Large intestine (tissue), 3 donors: ENCODE data around the gene FAR2. TPM values are rescaled to one million over a fixed set of nuclear protein-coding genes. Genes with fewer than 3 reads are reported as not detected.

ENCODE experiments used
- DNase-seq, 2 donors: peaks; one replicate each; pipeline versions ENCODE4 v3.0.0 to v3.0.0-alpha.2; 2013
- H3K27ac ChIP-seq: one replicate; pipeline ENCODE4 v1.5.1; 2013; ENCODE audit warnings: low read length
- H3K27me3 ChIP-seq: 2 replicates; pipeline ENCODE4 v1.6.1; 2013; ENCODE audit warnings: low read length; ENCODE audit not compliant: control insufficient read depth, insufficient read depth
- H3K36me3 ChIP-seq: 2 replicates; pipeline ENCODE4 v1.6.1; 2013; ENCODE audit warnings: low read length; ENCODE audit not compliant: control insufficient read depth, insufficient read depth
- H3K4me1 ChIP-seq: one replicate; pipeline ENCODE4 v1.6.1; 2013; ENCODE audit warnings: low read length; ENCODE audit not compliant: control insufficient read depth, insufficient read depth
- H3K4me3 ChIP-seq: one replicate; pipeline ENCODE4 v1.5.1; 2013; ENCODE audit warnings: low read length
- H3K9me3 ChIP-seq: one replicate; pipeline ENCODE4 v1.6.1; 2013; ENCODE audit warnings: mild to moderate bottlenecking, low read depth, low read length, moderate library complexity; ENCODE audit not compliant: control insufficient read depth
- WGBS: methylation state at CpG from one replicate; pipeline ENCODE4 v1.1.5; 2013; ENCODE audit warnings: low lambda C conversion rate; ENCODE audit not compliant: insufficient coverage; 5-methylcytosine and 5-hydroxymethylcytosine counted together
- polyA plus RNA-seq: library from polyadenylated mRNA; unstranded; fragments of 120-200 nt; gene quantifications from one replicate; pipeline ENCODE4 v1.2.1, GENCODE V29; 2013

The FAR2 gene
- polyA plus RNA-seq, 1 donor, result 18.1 TPM

GRCh38 chr12:29152223-29152868 is 3.3 kb downstream of the FAR2 start:
- peak in 1 of 2 donors; percentile 64 for DNase-seq
- Histone ChIP-seq H3K9me3 (no peaks in the 10 kb centered on the region), H3K27me3 (no peaks in the 10 kb centered on the region), H3K4me1 (peaks cover 12% of the 10 kb centered on the region), H3K36me3 (no peaks in the 10 kb centered on the region), H3K27ac (no peak overlapping the region), H3K4me3 (no peak overlapping the region)
- WGBS, result no CpG with 5 or more reads among the region's 1 CpG

- Histone ChIP-seq H3K9me3 (no peaks in the 10 kb centered on the region), H3K36me3 (no peaks in the 10 kb centered on the region), H3K27me3 (no peaks in the 10 kb centered on the region), H3K27ac (no peak overlapping the region), H3K4me3 (no peak overlapping the region), H3K4me1 (peaks cover 12% of the 10 kb centered on the region)
- WGBS, result 81% methylated on average over 2 of the region's 4 CpGs
- DNase-seq, result no peak
These were observed 4.0 kb downstream of the FAR2 start for GRCh38 chr12:29152981-29153630.

DNA sequence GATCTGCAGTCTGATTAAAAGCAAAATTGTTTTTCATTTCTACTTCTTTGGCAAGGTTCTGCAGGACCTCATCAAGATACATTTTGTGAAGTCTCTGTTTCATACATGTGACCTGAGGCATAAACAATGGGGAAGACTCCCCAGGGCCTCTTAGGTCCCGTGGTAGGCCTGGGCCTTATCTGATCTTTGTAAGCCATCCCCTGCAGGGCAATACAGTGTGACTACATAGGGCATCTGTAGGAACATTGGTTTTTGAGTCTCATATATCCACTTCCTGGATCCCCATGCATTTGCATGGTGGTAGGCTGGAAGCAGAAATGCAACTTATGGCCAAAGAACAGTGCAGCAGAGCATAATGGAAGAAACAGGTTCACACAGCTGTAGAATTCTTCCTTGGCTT is 6.0 kb downstream of the FAR2 start:
- Histone ChIP-seq H3K36me3 (no peaks in the 10 kb centered on the region), H3K27me3 (no peaks in the 10 kb centered on the region), H3K4me1 (peaks cover 12% of the 10 kb centered on the region), H3K27ac (peak overlapping the region; percentile 67), H3K9me3 (no peaks in the 10 kb centered on the region), H3K4me3 (no peak overlapping the region)
- peak; percentile 45 to 67 for DNase-seq
- WGBS, result no CpG with 5 or more reads among the region's 1 CpG

- no peaks in the 10 kb centered on the region for H3K9me3 ChIP-seq
- no peak overlapping the region for H3K27ac ChIP-seq
- no peaks in the 10 kb centered on the region for H3K36me3 ChIP-seq
- peaks cover 10% of the 10 kb centered on the region for H3K4me1 ChIP-seq
- no peaks in the 10 kb centered on the region for H3K27me3 ChIP-seq
- H3K4me3 ChIP-seq, result no peak overlapping the region
- no CpG with 5 or more reads among the region's 1 CpG for WGBS
- no peak for DNase-seq
These were observed 8.4 kb downstream of the FAR2 start for GRCh38 chr12:29157486-29157946.

GRCh38 chr12:29158115-29158763 is 9.2 kb downstream of the FAR2 start:
- no CpG with 5 or more reads among the region's 2 CpGs for WGBS
- Histone ChIP-seq H3K36me3 (no peaks in the 10 kb centered on the region), H3K4me1 (peaks cover 5% of the 10 kb centered on the region), H3K27ac (no peak overlapping the region), H3K9me3 (no peaks in the 10 kb centered on the region), H3K27me3 (no peaks in the 10 kb centered on the region), H3K4me3 (no peak overlapping the region)
- DNase-seq, result no peak

DNA sequence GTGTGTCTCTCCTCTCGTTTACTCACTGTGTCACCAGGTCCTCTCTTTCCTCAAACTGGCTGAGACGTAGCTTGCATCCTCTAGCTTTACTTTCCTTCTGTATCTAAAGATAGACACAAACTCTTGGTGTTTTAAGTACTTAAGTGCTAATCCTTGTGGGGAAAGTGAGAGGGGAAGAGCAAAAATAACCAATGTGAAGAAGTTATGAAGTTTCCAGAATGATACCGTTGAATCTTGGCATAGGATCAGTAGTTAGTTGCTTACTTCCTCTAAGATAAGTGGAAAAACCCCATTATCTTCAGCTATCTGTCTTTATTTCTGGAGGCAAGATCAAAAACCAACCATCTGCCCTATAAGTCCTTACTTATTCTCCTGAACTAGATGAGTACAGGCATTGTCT is 10.6 kb downstream of the FAR2 start:
- WGBS, result 100% methylated on average over 1 of the region's 3 CpGs
- H3K9me3 ChIP-seq, result no peaks in the 10 kb centered on the region
- H3K4me3 ChIP-seq, result no peak overlapping the region
- no peak for DNase-seq
- no peak overlapping the region for H3K27ac ChIP-seq
- no peaks in the 10 kb centered on the region for H3K27me3 ChIP-seq
- no peaks in the 10 kb centered on the region for H3K36me3 ChIP-seq
- peaks cover 15% of the 10 kb centered on the region for H3K4me1 ChIP-seq

DNA sequence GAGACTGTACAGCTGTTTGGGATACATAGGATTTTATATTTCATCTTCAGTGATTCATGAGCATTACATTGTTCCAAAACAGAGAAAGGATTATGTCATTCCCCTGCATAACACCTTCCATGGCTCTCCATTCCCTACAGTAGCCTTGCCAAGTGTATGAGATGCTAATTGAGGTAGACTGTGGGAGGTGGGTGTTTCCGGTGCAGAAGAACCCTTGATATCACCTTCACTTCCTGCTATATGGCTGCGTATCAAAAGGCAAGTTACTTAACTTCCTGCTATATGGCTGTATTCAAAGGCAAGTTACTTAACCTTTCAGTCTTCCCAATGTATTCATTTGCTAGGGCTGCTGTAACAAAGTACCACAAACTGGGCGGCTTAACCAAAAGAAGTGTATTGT is 11.2 kb downstream of the FAR2 start:
- Histone ChIP-seq H3K4me1 (peaks cover 15% of the 10 kb centered on the region), H3K27ac (no peak overlapping the region), H3K27me3 (no peaks in the 10 kb centered on the region), H3K4me3 (no peak overlapping the region), H3K9me3 (no peaks in the 10 kb centered on the region), H3K36me3 (no peaks in the 10 kb centered on the region)
- no peak for DNase-seq
- no CpG with 5 or more reads among the region's 3 CpGs for WGBS

GRCh38 chr12:29163146-29163545 is 14.1 kb downstream of the FAR2 start:
- DNase-seq, result no peak
- H3K27ac ChIP-seq, result no peak overlapping the region
- H3K36me3 ChIP-seq, result no peaks in the 10 kb centered on the region
- H3K9me3 ChIP-seq, result no peaks in the 10 kb centered on the region
- H3K4me1 ChIP-seq, result peaks cover 33% of the 10 kb centered on the region
- no peaks in the 10 kb centered on the region for H3K27me3 ChIP-seq
- no peak overlapping the region for H3K4me3 ChIP-seq
- WGBS, result no CpG with 5 or more reads among the region's 4 CpGs

GRCh38 chr12:29164477-29165393 is 15.7 kb downstream of the FAR2 start:
- H3K27ac ChIP-seq, result peak overlapping the region; percentile 82
- peak; percentile 61 to 87 for DNase-seq
- H3K9me3 ChIP-seq, result no peaks in the 10 kb centered on the region
- H3K36me3 ChIP-seq, result no peaks in the 10 kb centered on the region
- peaks cover 45% of the 10 kb centered on the region for H3K4me1 ChIP-seq
- no peaks in the 10 kb centered on the region for H3K27me3 ChIP-seq
- WGBS, result 60% methylated on average over 1 of the region's 7 CpGs
- no peak overlapping the region for H3K4me3 ChIP-seq

- Histone ChIP-seq H3K9me3 (peaks cover 8% of the 10 kb centered on the region), H3K27ac (peak overlapping the region; percentile 81), H3K36me3 (peaks cover 7% of the 10 kb centered on the region), H3K4me3 (no peak overlapping the region), H3K27me3 (no peaks in the 10 kb centered on the region), H3K4me1 (peaks cover 48% of the 10 kb centered on the region)
- DNase-seq, result no peak
- WGBS, result 33% methylated on average over 3 of the region's 4 CpGs
These were observed 18.4 kb downstream of the FAR2 start for GRCh38 chr12:29167445-29167844.
